Stomach (tissue), 4 donors: ENCODE measurements around the gene OTUD1.

Experiments
- EP300 ChIP-seq: sonication (generic); formaldehyde crosslinking; IDR thresholded peaks from one replicate; pipeline ENCODE4 v1.6.1; 2017; ENCODE audit warnings: antibody characterized with exemption
- POLR2A ChIP-seq, 4 donors: fragments of 450-650 bp; IDR thresholded peaks; one replicate each; pipeline ENCODE4 v1.6.1; 2016; ENCODE audit warnings: antibody characterized with exemption in 4 of 4, control low read depth in 2 of 4, mild to moderate bottlenecking in 1 of 4, moderate library complexity in 1 of 4
- TF ChIP-seq, protein P1 (sequence below), 7 experiments: fragments of 450-650 bp in 4 of 7; fragments of 200-600 bp in 3 of 7; sonication (generic) in 3 of 7; IDR thresholded peaks; one replicate each; pipeline ENCODE4 v1.5.1; 2016 to 2019; ENCODE audit warnings: antibody characterized with exemption in 7 of 7, control low read depth in 2 of 7, mild to moderate bottlenecking in 1 of 7

DNA sequence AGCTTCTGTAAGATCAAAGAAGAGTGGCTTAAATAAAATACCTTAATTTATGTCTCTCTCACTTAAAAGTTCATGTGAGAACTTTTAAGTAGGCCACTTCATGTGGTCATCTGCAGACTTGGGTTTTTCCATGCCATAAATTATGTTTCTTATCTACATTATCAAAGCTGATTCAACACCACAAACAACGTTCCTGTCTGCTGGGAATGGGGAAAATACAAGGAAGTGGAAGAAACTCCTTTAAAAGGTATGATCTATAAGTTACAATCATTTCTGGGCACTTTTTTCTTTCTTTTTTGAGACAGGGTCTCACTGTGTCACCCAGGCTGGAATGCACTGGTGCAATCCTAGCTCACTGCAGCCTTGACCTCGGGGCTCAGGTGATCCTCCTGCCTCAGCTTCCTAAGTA, 16.9 kb upstream of the OTUD1 start:
- TF ChIP-seq, protein P1, sequence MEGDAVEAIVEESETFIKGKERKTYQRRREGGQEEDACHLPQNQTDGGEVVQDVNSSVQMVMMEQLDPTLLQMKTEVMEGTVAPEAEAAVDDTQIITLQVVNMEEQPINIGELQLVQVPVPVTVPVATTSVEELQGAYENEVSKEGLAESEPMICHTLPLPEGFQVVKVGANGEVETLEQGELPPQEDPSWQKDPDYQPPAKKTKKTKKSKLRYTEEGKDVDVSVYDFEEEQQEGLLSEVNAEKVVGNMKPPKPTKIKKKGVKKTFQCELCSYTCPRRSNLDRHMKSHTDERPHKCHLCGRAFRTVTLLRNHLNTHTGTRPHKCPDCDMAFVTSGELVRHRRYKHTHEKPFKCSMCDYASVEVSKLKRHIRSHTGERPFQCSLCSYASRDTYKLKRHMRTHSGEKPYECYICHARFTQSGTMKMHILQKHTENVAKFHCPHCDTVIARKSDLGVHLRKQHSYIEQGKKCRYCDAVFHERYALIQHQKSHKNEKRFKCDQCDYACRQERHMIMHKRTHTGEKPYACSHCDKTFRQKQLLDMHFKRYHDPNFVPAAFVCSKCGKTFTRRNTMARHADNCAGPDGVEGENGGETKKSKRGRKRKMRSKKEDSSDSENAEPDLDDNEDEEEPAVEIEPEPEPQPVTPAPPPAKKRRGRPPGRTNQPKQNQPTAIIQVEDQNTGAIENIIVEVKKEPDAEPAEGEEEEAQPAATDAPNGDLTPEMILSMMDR (IDR thresholded peaks at IDR 0.05): no peak
- TF ChIP-seq POLR2A (IDR thresholded peaks at IDR 0.05) (no peak), EP300 (no peak)
